ENCODE results near the gene ZBTB38.
A peak's percentile ranks its signal among the peaks of the same experiment; 100 is the strongest.

The ZBTB38 gene

GRCh38 chr3:141378556-141378955, 10.3 kb downstream of the ZBTB38 start:
- no peak overlapping the region for H3K4me3 ChIP-seq (ENCODE audit: low read depth, low read length)
- H3K79me2 ChIP-seq (ENCODE audit: control insufficient read depth, insufficient read depth, low read length, unreplicated experiment) = peaks cover 74% of the 10 kb centered on the region
- peaks cover 71% of the 10 kb centered on the region for H3K36me3 ChIP-seq (ENCODE audit: insufficient read depth, low read length)
- H3K27me3 ChIP-seq (ENCODE audit: insufficient read depth, low read length) = no peaks in the 10 kb centered on the region
- peaks cover 20% of the 10 kb centered on the region for H3K4me1 ChIP-seq (ENCODE audit: control insufficient read depth, insufficient read depth, low read length, unreplicated experiment)
- no peak overlapping the region for H2AFZ ChIP-seq (ENCODE audit: low read length, unreplicated experiment)
- no peak overlapping the region for H3K27ac ChIP-seq (ENCODE audit: low read depth, low read length)

GRCh38 chr3:141379250-141379966, 11.1 kb downstream of the ZBTB38 start:
- no peaks in the 10 kb centered on the region for H3K27me3 ChIP-seq (ENCODE audit: insufficient read depth, low read length)
- H2AFZ ChIP-seq (ENCODE audit: low read length, unreplicated experiment) = no peak overlapping the region
- H3K4me3 ChIP-seq (ENCODE audit: low read depth, low read length) = no peak overlapping the region
- peaks cover 74% of the 10 kb centered on the region for H3K36me3 ChIP-seq (ENCODE audit: insufficient read depth, low read length)
- no peak overlapping the region for H3K27ac ChIP-seq (ENCODE audit: low read depth, low read length)
- peaks cover 20% of the 10 kb centered on the region for H3K4me1 ChIP-seq (ENCODE audit: control insufficient read depth, insufficient read depth, low read length, unreplicated experiment)
- peaks cover 76% of the 10 kb centered on the region for H3K79me2 ChIP-seq (ENCODE audit: control insufficient read depth, insufficient read depth, low read length, unreplicated experiment)

GRCh38 chr3:141380279-141380678, 12.0 kb downstream of the ZBTB38 start:
- H3K4me3 ChIP-seq (ENCODE audit: low read depth, low read length) = no peak overlapping the region
- peaks cover 76% of the 10 kb centered on the region for H3K79me2 ChIP-seq (ENCODE audit: control insufficient read depth, insufficient read depth, low read length, unreplicated experiment)

GRCh38 chr3:141380987-141381386, 12.7 kb downstream of the ZBTB38 start:
- Histone ChIP-seq H3K4me3 (ENCODE audit: low read depth, low read length) (no peak overlapping the region), H3K79me2 (ENCODE audit: control insufficient read depth, insufficient read depth, low read length, unreplicated experiment) (peaks cover 77% of the 10 kb centered on the region), H3K27me3 (ENCODE audit: insufficient read depth, low read length) (no peaks in the 10 kb centered on the region), H3K36me3 (ENCODE audit: insufficient read depth, low read length) (peaks cover 63% of the 10 kb centered on the region), H3K4me1 (ENCODE audit: control insufficient read depth, insufficient read depth, low read length, unreplicated experiment) (peaks cover 29% of the 10 kb centered on the region), H2AFZ (ENCODE audit: low read length, unreplicated experiment) (no peak overlapping the region), H3K27ac (ENCODE audit: low read depth, low read length) (no peak overlapping the region)

More at GRCh38 chr3:141380279-141380678, 12.0 kb downstream of the ZBTB38 start:
- no peaks in the 10 kb centered on the region for H3K27me3 ChIP-seq (ENCODE audit: insufficient read depth, low read length)
- peaks cover 69% of the 10 kb centered on the region for H3K36me3 ChIP-seq (ENCODE audit: insufficient read depth, low read length)
- H3K27ac ChIP-seq (ENCODE audit: low read depth, low read length) = 0 out of 2 replicates have a peak overlapping the region, but pooled peaks have one; percentile 8
- H2AFZ ChIP-seq (ENCODE audit: low read length, unreplicated experiment) = no peak overlapping the region
- peaks cover 27% of the 10 kb centered on the region for H3K4me1 ChIP-seq (ENCODE audit: control insufficient read depth, insufficient read depth, low read length, unreplicated experiment)

- Histone ChIP-seq H3K27ac (ENCODE audit: low read depth, low read length) (peak overlapping the region; percentile 96), H2AFZ (ENCODE audit: low read length, unreplicated experiment) (no peak overlapping the region), H3K79me2 (ENCODE audit: control insufficient read depth, insufficient read depth, low read length, unreplicated experiment) (peaks cover 81% of the 10 kb centered on the region), H3K36me3 (ENCODE audit: insufficient read depth, low read length) (peaks cover 51% of the 10 kb centered on the region), H3K27me3 (ENCODE audit: insufficient read depth, low read length) (no peaks in the 10 kb centered on the region), H3K4me3 (ENCODE audit: low read depth, low read length) (no peak overlapping the region), H3K4me1 (ENCODE audit: control insufficient read depth, insufficient read depth, low read length, unreplicated experiment) (peaks cover 42% of the 10 kb centered on the region)
Measured at GRCh38 chr3:141382571-141382970, 14.3 kb downstream of the ZBTB38 start.

GRCh38 chr3:141383555-141384129, 15.3 kb downstream of the ZBTB38 start:
- Histone ChIP-seq H3K27ac (ENCODE audit: low read depth, low read length) (peak overlapping the region; percentile 96), H2AFZ (ENCODE audit: low read length, unreplicated experiment) (no peak overlapping the region), H3K4me3 (ENCODE audit: low read depth, low read length) (peak overlapping the region; percentile 76; the same call in 1 of the 2 replicates), H3K79me2 (ENCODE audit: control insufficient read depth, insufficient read depth, low read length, unreplicated experiment) (peaks cover 76% of the 10 kb centered on the region), H3K27me3 (ENCODE audit: insufficient read depth, low read length) (no peaks in the 10 kb centered on the region), H3K4me1 (ENCODE audit: control insufficient read depth, insufficient read depth, low read length, unreplicated experiment) (peaks cover 52% of the 10 kb centered on the region), H3K36me3 (ENCODE audit: insufficient read depth, low read length) (peaks cover 46% of the 10 kb centered on the region)

GRCh38 chr3:141384157-141384556, 15.9 kb downstream of the ZBTB38 start:
- Histone ChIP-seq H3K36me3 (ENCODE audit: insufficient read depth, low read length) (peaks cover 45% of the 10 kb centered on the region), H3K27ac (ENCODE audit: low read depth, low read length) (peak overlapping the region; percentile 96), H2AFZ (ENCODE audit: low read length, unreplicated experiment) (no peak overlapping the region), H3K4me1 (ENCODE audit: control insufficient read depth, insufficient read depth, low read length, unreplicated experiment) (peaks cover 58% of the 10 kb centered on the region), H3K4me3 (ENCODE audit: low read depth, low read length) (peak overlapping the region; percentile 76), H3K79me2 (ENCODE audit: control insufficient read depth, insufficient read depth, low read length, unreplicated experiment) (peaks cover 78% of the 10 kb centered on the region), H3K27me3 (ENCODE audit: insufficient read depth, low read length) (no peaks in the 10 kb centered on the region)

GRCh38 chr3:141384575-141384974, 16.3 kb downstream of the ZBTB38 start:
- peaks cover 62% of the 10 kb centered on the region for H3K4me1 ChIP-seq (ENCODE audit: control insufficient read depth, insufficient read depth, low read length, unreplicated experiment)
- peaks cover 41% of the 10 kb centered on the region for H3K36me3 ChIP-seq (ENCODE audit: insufficient read depth, low read length)
- peak overlapping the region; percentile 96 for H3K27ac ChIP-seq (ENCODE audit: low read depth, low read length)
- no peaks in the 10 kb centered on the region for H3K27me3 ChIP-seq (ENCODE audit: insufficient read depth, low read length)
- peaks cover 74% of the 10 kb centered on the region for H3K79me2 ChIP-seq (ENCODE audit: control insufficient read depth, insufficient read depth, low read length, unreplicated experiment)
- peak overlapping the region; percentile 76 for H3K4me3 ChIP-seq (ENCODE audit: low read depth, low read length)
- no peak overlapping the region for H2AFZ ChIP-seq (ENCODE audit: low read length, unreplicated experiment)

GRCh38 chr3:141385406-141386125, 17.3 kb downstream of the ZBTB38 start:
- Histone ChIP-seq H3K27ac (ENCODE audit: low read depth, low read length) (peak overlapping the region; percentile 96), H3K27me3 (ENCODE audit: insufficient read depth, low read length) (no peaks in the 10 kb centered on the region), H3K36me3 (ENCODE audit: insufficient read depth, low read length) (peaks cover 36% of the 10 kb centered on the region), H2AFZ (ENCODE audit: low read length, unreplicated experiment) (no peak overlapping the region), H3K4me3 (ENCODE audit: low read depth, low read length) (peak overlapping the region; percentile 76), H3K79me2 (ENCODE audit: control insufficient read depth, insufficient read depth, low read length, unreplicated experiment) (peaks cover 69% of the 10 kb centered on the region), H3K4me1 (ENCODE audit: control insufficient read depth, insufficient read depth, low read length, unreplicated experiment) (peaks cover 72% of the 10 kb centered on the region)

GRCh38 chr3:141386126-141386488, 17.8 kb downstream of the ZBTB38 start:
- peaks cover 71% of the 10 kb centered on the region for H3K79me2 ChIP-seq (ENCODE audit: control insufficient read depth, insufficient read depth, low read length, unreplicated experiment)

More at GRCh38 chr3:141386126-141386488, 17.8 kb downstream of the ZBTB38 start:
- Histone ChIP-seq H2AFZ (ENCODE audit: low read length, unreplicated experiment) (no peak overlapping the region), H3K4me1 (ENCODE audit: control insufficient read depth, insufficient read depth, low read length, unreplicated experiment) (peaks cover 77% of the 10 kb centered on the region), H3K27me3 (ENCODE audit: insufficient read depth, low read length) (no peaks in the 10 kb centered on the region), H3K27ac (ENCODE audit: low read depth, low read length) (peak overlapping the region; percentile 96), H3K4me3 (ENCODE audit: low read depth, low read length) (peak overlapping the region; percentile 76), H3K36me3 (ENCODE audit: insufficient read depth, low read length) (peaks cover 30% of the 10 kb centered on the region)

Data from ACC112 (cell line).